Left lung (tissue), 10 donors: ENCODE results near the gene POU6F1. TPM values are rescaled to one million over a fixed set of nuclear protein-coding genes. Genes with fewer than 3 reads are reported as not detected.
"Not testable (repeated sequence)": the region's sequence is repeated elsewhere in the genome, so short reads cannot be mapped to it uniquely, and the experiment has no call there.

Experiments
- ATAC-seq: fragments of 200-7000 bp; cut with Tn5 transposase; one replicate; pipeline ENCODE4 v1.9.1; 2020; ENCODE audit warnings: moderate library complexity
- DNase-seq, 4 donors: peaks; one replicate each; pipeline ENCODE4 v3.0.0-alpha.2; 2013 to 2020
- H3K27ac ChIP-seq, 2 donors: fragments of 200-600 bp; sonication (generic) in 1 of 2; one replicate each; pipeline versions ENCODE4 v1.5.0 to v1.8.0; 2020 to 2021
- H3K27me3 ChIP-seq, 2 donors: fragments of 200-600 bp; sonication (generic) in 1 of 2; one replicate each; pipeline versions ENCODE4 v1.5.0 to v1.8.0; 2020 to 2021
- H3K36me3 ChIP-seq, 2 donors: fragments of 200-600 bp; sonication (generic) in 1 of 2; one replicate each; pipeline versions ENCODE4 v1.5.0 to v1.8.0; 2020 to 2021
- H3K4me1 ChIP-seq, 2 donors: fragments of 200-600 bp; one replicate each; pipeline ENCODE4 v1.8.0; 2021
- H3K4me3 ChIP-seq, 2 donors: fragments of 200-600 bp; sonication (generic) in 1 of 2; one replicate each; pipeline versions ENCODE4 v1.5.0 to v1.8.0; 2020 to 2021; ENCODE audit warnings: mild to moderate bottlenecking in 1 of 2
- H3K9me3 ChIP-seq, 2 donors: fragments of 200-600 bp; sonication (generic) in 1 of 2; one replicate each; pipeline versions ENCODE4 v1.5.0 to v1.8.0; 2020 to 2021
- intact Hi-C, 2 donors: fragments of 100-400 bp; cut with DNase I; formaldehyde crosslinking; loops; one replicate each; pipeline versions ENCODE4 v1.11.2 to v1.14.2; 2022
- polyA plus RNA-seq, 6 donors: library from polyadenylated mRNA; unstranded; fragments of 120-200 nt; gene quantifications; one replicate each; pipeline ENCODE4 v1.2.1, GENCODE V29; 2013; ENCODE audit not compliant: insufficient read length in 6 of 6
- total RNA-seq, 2 donors: library from RNA; stranded (reverse); fragmentation: NEBNext Ultra II Directional; extraction: Animal tissue kit (Norgen Biotek cat#: 25700); gene quantifications; one replicate each; pipeline ENCODE4 v1.2.1, GENCODE V29; 2021
- TF ChIP-seq, protein P1 (sequence below), 2 donors: fragments of 200-600 bp; sonication (generic) in 1 of 2; IDR thresholded peaks; one replicate each; pipeline versions ENCODE4 v1.5.0 to v1.8.0; 2021; ENCODE audit warnings: antibody characterized with exemption in 2 of 2
- donor health status: DM: no; HTN: yes; CAD: no.
- donor health status: DM: no; HTN: no; CAD: no.

POU6F1 gene
- total and polyA plus RNA-seq, 8 donors = 9.9 to 15.6 (median 11.9) TPM

DNA sequence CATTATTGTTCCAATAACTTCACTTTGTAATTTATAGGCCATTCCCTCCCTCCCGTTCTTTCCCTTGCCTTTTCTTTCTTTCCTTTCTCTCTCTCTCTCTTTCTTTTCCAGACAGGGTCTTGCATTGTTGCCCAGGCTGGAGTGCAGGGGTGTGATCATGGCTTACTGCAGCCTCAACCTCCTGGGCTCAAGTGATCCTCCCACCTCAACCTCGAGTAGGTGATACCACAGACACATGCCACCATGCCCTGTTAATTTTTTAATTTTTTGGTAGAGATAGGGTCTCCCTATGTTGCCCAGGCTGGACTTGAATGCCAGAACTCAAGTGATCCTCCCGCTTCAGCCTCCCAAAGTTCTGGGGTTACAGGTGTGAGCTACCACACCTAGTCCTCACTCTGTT lies 6.8 kb upstream of the POU6F1 start:
- DNase-seq = no peak
- H3K4me3 ChIP-seq = no peak overlapping the region
- H3K27ac ChIP-seq = no peak overlapping the region
- no peak for ATAC-seq
- no peaks in the 10 kb centered on the region for H3K9me3 ChIP-seq
- TF ChIP-seq, protein P1, sequence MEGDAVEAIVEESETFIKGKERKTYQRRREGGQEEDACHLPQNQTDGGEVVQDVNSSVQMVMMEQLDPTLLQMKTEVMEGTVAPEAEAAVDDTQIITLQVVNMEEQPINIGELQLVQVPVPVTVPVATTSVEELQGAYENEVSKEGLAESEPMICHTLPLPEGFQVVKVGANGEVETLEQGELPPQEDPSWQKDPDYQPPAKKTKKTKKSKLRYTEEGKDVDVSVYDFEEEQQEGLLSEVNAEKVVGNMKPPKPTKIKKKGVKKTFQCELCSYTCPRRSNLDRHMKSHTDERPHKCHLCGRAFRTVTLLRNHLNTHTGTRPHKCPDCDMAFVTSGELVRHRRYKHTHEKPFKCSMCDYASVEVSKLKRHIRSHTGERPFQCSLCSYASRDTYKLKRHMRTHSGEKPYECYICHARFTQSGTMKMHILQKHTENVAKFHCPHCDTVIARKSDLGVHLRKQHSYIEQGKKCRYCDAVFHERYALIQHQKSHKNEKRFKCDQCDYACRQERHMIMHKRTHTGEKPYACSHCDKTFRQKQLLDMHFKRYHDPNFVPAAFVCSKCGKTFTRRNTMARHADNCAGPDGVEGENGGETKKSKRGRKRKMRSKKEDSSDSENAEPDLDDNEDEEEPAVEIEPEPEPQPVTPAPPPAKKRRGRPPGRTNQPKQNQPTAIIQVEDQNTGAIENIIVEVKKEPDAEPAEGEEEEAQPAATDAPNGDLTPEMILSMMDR (IDR thresholded peaks at IDR 0.05) = no peak
- H3K4me1 ChIP-seq = no peaks in the 10 kb centered on the region
- H3K27me3 ChIP-seq = no peaks in the 10 kb centered on the region
- intact Hi-C loops = no loop called here
- H3K36me3 ChIP-seq = no peaks in the 10 kb centered on the region

DNA sequence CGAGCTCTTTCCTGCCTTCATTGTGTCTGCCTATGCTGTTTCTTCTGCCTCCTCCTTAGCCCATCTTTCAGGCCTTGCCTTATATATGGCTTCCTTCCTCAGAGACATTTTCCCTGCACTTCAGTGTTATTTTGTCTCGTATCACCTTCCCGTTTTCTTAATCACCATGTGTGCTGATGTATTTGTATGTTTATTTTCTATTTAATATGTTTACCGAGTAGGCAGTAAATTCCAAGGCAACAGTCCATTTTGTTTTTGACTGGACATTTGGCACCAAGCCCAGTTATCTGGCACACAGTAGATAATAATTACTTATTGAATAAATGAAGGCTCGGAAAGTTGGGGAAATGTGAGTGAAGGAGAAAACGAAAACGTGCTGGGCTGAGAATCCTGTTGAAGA lies 4.6 kb upstream of the POU6F1 start:
- Histone ChIP-seq H3K4me3 (no peak overlapping the region), H3K27ac (no peak overlapping the region)
- intact Hi-C loops = no loop called here

DNA sequence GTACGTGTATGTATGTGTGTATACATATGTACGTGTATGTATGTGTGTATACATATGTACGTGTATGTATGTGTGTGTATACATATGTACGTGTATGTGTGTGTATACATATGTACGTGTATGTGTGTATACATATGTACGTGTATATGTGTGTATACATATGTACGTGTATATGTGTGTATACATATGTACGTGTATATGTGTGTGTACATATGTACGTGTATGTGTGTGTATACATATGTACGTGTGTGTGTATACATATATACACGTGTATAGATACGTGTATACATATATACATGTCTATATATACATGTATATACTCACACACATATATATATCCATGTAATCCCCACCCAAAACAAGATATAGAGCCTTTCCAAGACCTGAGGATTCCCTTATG lies 2.0 kb upstream of the POU6F1 start:
- H3K27me3 ChIP-seq, H3K36me3 ChIP-seq, DNase-seq, H3K4me3 ChIP-seq, H3K9me3 ChIP-seq, H3K27ac ChIP-seq, ATAC-seq, intact Hi-C loops: not testable (repeated sequence)
- peaks cover 16 to 21% of the 10 kb centered on the region in 2 donors for H3K4me1 ChIP-seq

More for the DNA sequence above, 4.6 kb upstream of the POU6F1 start:
- ATAC-seq = no peak
- TF ChIP-seq, protein P1 (IDR thresholded peaks at IDR 0.05) = no peak
- H3K36me3 ChIP-seq = no peaks in the 10 kb centered on the region
- H3K27me3 ChIP-seq = no peaks in the 10 kb centered on the region
- no peak for DNase-seq
- peaks cover 10 to 13% of the 10 kb centered on the region in 2 donors for H3K4me1 ChIP-seq
- no peaks in the 10 kb centered on the region for H3K9me3 ChIP-seq

DNA sequence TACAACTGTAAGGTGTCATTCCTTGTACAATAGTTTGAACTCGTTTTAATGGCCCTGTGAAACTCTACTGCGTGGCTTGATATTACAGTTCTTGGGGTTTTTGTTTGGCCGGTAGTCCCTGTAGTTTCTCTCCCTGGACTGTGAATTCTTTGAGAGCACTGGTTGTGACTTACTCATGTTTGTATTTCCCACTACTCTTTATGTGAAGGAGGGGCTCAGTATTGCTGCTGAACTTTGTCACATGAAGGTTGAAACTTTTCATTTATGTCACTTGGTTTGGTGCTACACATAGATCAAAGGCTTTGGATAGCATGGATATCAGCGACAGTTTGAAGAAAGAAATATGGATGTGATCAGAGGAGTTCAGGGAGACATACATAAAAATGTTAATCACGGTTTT lies 1.5 kb upstream of the POU6F1 start:
- no peak for DNase-seq
- TF ChIP-seq, protein P1 (IDR thresholded peaks at IDR 0.05) = no peak

DNA sequence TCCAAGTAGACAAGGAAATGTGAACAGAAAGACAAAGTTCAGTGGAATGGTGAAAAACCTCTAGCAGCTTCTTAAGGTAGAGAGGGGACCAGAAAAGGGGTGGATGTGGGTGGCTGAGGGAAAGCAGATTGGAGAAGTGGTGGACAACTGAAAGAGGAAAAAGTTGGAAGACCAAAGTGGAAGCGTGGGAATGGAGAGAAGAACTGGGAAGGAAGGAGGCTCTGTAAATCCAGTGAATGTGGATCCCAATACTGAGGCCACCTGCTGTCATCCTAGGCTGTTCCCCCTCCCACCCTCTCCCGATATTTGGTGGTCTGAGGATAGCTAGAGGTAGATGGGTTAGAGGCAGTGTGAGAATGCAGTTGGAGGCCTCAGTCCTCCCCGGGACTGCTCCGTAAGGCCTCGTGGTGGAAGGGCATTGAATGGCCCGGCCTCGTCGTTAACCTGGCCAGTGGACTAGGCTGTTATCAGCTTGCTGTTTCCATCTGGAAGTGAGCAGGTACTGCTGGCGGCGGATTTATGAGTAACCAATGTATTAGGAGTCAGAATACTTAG lies 822 bp upstream of the POU6F1 start:
- intact Hi-C loops = no loop called here

More for the DNA sequence above, 1.5 kb upstream of the POU6F1 start:
- no peak for ATAC-seq
- Histone ChIP-seq H3K36me3 (no peaks in the 10 kb centered on the region), H3K4me3 (peak overlapping the region in 1 of 2 donors; percentile 77), H3K27ac (peak overlapping the region in 1 of 2 donors; percentile 93), H3K27me3 (no peaks in the 10 kb centered on the region), H3K9me3 (no peaks in the 10 kb centered on the region), H3K4me1 (peaks cover 16 to 21% of the 10 kb centered on the region in 2 donors)
- intact Hi-C loops = no loop called here

More for the DNA sequence above, 822 bp upstream of the POU6F1 start:
- TF ChIP-seq, protein P1 (IDR thresholded peaks at IDR 0.05) = no peak
- H3K27me3 ChIP-seq = no peaks in the 10 kb centered on the region
- peak overlapping the region; percentile 71 to 77 for H3K4me3 ChIP-seq
- DNase-seq (no peak), ATAC-seq (peak; percentile 45)
- H3K36me3 ChIP-seq = no peaks in the 10 kb centered on the region
- peak overlapping the region; percentile 93 to 95 for H3K27ac ChIP-seq
- no peaks in the 10 kb centered on the region for H3K9me3 ChIP-seq
- H3K4me1 ChIP-seq = peaks cover 16 to 21% of the 10 kb centered on the region in 2 donors
